GM21786 (cell line): ENCODE data around the gene RSBN1L.
A peak's percentile ranks its signal among the peaks of the same experiment; 100 is the strongest.

Experiments
- ATAC-seq: cut with Tn5 transposase; IDR thresholded peaks from one replicate; pipeline ENCODE4 v1.9.1; 2021; ENCODE audit not compliant: unreplicated experiment

RSBN1L gene

GRCh38 chr7:77727936-77728701 is 31.9 kb downstream of the RSBN1L start:
- ATAC-seq, result no peak

DNA sequence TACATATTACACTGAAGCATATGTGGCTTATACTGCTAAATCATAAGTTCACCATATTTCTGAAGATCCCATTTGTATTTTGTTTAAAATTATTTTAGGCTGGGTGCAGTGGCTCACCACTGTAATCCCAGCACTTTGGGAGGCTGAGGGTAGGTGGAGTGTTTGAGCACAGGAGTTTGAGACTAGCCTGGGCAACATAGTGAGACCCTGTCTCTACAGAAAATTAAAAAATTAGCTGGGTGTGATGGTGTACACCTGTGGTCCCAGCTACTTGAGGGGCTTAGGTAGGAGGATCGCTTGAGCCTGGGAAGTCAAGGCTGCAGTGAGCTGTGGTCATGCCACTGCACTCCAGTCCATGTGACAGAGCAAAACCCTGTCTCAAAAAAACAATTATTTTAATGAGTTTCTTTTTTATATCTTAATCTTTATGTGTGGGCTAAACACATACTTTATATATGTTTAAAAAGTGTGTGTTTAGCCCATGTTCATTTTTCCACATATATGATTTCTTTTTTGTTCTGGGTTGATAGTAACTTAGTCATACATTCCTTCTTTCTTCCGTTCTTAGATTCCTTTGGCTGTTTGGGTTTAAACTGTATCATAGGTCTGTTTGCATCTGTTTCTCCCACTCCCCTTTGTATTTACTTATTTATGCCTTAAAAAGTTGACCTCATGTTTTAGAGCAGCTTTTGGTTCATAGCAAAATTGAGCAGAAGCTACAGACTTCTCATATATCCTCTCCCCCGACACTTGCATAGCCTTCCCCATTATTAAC is 33.5 kb downstream of the RSBN1L start:
- ATAC-seq, result no peak

DNA sequence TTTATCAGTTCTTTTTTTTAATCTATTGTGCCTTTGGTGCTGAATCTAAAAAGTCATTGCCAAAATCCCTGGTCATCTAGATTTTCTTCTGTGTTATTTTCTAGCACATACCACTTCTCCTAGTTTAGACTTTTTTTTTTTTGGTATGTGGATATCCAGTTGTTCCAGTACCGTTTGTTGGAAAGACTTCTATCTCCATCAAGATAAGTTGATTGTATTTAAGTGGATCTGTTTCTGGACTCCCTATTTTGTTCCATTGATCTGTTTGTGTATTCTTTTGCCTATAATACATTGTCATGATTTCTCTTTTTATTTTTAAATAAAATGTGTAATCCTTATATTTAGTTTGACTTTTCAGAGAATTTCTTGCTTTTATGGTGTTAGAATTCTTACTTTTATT is 35.5 kb downstream of the RSBN1L start:
- ATAC-seq, result no peak

- no peak for ATAC-seq
Measured at GRCh38 chr7:77734659-77735421, 38.6 kb downstream of the RSBN1L start.

GRCh38 chr7:77735457-77735856 is 39.2 kb downstream of the RSBN1L start:
- no peak for ATAC-seq

DNA sequence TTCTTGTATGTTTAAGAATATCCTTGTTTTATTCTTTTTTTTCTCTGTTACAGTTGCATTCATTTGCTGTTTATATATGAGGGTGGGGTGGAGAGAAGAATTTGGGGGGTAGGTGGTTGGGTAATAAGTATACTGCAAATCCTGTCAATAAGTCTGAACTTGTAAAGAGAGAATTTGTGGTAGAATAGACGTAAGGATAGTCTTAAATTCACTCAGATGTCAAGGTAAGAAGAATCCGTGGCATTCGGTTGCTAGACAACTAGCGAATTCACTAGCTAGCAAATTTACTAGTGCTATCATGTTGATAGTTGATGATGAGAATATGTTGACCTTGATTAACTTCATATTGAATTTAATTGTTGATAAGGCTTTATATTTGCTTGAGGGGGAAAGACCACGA is 40.7 kb downstream of the RSBN1L start:
- ATAC-seq, result no peak

GRCh38 chr7:77738382-77738781 is 42.1 kb downstream of the RSBN1L start:
- no peak for ATAC-seq

- no peak for ATAC-seq
Measured at GRCh38 chr7:77738871-77739270, 42.6 kb downstream of the RSBN1L start.

GRCh38 chr7:77740257-77740656 is 44.0 kb downstream of the RSBN1L start:
- ATAC-seq, result no peak

GRCh38 chr7:77743518-77743917 is 47.3 kb downstream of the RSBN1L start:
- no peak for ATAC-seq

DNA sequence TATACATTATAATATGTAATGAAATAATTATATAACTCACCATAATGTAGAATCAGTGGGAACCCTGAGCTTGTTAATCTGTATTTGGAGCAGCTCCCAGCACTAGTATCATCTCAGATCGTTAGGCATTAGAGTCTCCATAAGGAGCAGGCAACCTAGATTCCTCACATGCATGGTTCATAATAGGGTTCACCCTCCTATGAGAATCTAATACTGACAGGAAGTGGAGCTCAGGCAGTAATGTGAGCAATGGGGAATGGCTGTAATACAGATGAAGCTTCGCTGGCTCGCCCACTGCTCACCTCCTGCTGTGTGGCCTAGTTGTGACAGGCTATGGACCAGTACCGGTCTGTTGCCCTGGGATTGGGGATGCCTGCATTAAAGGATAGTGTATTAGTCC is 49.5 kb downstream of the RSBN1L start:
- no peak for ATAC-seq

DNA sequence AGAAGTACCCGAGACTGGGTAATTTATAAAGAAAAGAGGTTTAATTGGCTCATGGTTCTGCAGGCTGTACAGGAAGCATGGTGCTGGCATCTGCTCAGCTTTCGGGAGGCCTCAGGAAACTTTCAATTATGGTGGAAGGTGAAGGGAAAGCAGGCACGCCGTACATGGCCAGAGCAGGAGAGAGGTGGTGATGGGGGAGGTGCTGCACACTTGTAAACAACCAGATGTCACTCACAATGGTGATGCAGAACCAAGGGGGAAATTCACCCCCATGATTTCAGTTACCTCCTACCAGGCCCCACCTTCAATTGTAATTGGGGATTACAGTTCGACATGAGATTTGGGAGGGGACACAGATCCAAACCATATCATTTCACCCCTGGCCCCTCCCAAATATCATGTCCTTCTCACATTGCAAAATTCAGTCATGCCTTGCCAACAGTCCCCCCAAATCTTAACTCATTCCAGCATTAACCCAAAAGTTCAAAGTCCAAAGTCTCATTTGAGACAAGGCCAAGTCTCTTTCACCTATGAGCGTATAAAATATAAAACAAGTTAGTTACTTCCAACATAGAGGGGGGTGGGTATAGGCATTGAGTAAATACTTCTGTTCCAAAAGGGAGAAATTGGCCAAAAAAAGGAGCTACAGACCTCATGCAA is 50.0 kb downstream of the RSBN1L start:
- ATAC-seq, result no peak

DNA sequence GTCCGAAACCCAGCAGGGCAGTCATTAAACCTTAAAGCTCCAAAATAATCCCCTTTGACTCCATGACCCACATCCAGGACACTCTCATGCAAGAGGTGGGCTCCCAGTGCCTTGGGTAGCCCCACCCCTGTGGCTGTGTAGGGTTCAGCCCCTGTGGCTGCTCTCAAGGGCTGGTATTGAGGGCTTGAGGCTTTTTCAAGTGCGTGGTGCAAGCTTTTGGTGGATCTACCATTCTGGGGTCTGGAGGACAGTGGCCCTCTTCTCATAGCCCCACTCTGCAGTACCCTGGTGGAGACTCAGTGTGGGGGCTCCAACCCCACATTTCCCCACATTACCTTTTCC is 50.5 kb downstream of the RSBN1L start:
- no peak for ATAC-seq

GRCh38 chr7:77747178-77747577 is 50.9 kb downstream of the RSBN1L start:
- ATAC-seq, result no peak

GRCh38 chr7:77747718-77748117 is 51.5 kb downstream of the RSBN1L start:
- ATAC-seq, result no peak

DNA sequence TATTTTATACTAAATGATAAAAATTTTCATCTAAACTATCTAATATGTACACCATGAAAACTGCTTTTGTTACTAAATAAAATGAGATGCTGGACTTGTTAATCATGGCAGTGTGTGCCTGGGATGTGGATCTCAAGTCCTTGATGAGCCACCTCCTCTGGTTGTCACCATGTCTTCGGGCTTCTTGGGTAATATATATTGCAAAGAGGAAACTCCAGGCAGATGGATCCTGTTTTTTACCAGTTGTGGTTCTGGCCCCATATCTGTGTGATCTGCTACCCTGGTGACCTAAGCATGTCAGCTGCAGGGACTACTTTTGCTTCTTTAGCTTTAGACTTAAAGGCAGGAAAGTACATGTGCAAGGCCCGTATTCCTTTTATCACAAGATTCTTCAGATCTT is 55.8 kb downstream of the RSBN1L start:
- no peak for ATAC-seq

DNA sequence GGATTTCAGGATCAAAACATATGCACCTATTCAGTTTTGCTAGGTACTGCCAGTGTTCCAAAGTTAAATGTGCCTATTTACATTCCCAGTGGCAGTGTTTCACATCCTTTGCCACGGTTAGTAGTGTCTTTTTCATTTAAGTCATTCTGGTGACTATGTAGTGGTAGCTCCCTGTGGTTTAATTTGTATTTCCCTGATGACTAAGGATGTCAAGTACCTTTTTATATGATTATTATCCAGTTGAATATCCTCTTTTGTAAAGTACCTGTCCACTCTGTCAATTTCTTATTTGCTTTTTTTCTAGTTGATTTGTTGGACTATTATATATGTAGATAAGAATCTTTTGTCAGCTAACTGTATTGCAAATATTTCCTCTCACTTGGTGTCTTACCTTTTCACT is 56.9 kb downstream of the RSBN1L start:
- no peak for ATAC-seq

GRCh38 chr7:77757589-77757988 is 61.3 kb downstream of the RSBN1L start:
- peak; percentile 87 for ATAC-seq

DNA sequence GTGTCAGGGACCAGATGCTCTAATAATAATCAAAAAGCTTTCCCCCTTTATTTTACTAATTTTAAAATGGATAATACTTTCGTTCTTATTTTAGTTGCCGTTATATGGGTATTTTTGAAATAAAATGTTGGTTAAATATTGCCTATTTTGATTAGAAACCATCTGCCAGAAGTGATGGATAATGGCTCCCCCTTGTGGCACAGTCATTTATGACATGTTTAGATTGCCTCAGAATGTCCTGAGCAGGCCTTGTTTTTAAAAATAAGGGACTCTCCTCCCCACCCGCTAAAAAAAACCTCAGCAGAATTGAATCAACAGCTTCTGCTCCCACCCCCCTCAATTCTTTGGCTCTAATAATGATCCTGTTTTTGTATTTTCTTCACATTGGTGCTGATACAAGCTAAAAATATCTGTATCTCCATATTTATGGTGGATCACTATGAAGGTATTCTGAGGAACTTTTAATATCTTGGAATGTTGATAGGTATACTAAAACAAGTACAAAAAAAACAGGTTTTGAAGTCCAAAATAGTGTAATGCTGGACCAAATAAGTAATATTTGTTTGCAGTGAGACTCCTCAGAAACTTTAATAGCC is 63.1 kb downstream of the RSBN1L start:
- peak; percentile 26 for ATAC-seq

GRCh38 chr7:77760809-77761453 is 64.7 kb downstream of the RSBN1L start:
- ATAC-seq, result no peak
